ENCODE results near the gene NDUFB1. TPM values are rescaled to one million over a fixed set of nuclear protein-coding genes. Genes with fewer than 3 reads are reported as not detected.

NDUFB1 gene
- total RNA-seq, 2 donors from 2014 or later, result 36.6 to 186 TPM

DNA sequence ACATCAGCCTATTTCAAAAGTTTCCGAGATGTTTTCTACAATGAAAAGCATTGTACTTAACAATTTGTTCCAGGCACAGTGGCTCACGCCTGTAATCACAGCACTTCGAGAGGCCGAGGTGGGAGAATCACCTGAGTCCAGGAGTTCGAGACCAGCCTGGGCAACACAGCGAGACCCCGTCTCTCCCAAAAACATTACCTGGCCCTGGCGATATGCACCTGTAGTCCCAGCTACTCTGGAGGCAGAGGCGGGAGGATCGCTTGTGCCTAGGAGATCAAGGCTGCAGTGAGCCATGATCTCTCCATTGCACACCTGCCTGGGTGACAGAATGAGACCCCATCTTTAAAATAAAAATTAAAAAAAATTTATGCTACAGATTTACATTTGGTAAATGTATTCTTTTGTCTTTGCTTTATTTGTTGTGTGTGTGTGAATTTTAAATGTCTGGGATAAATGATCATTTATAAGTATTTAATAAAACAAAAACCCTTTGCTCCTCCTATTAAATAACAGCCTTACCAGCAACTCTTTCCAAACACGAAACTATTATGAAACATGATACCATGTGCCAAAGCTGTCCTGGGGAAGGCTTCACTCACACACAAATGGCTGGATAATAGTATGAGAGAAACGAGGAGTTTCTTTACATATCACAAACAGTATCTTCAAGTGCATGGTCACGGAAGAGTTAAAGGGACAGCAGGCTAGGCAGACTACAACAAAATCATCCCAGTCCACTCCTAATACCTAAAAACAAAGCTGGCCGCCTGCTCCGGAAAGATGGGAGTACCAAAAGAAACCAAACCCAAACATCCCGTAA, 16.2 kb downstream of the NDUFB1 start:
- Histone ChIP-seq H3K4me1 (peaks cover 24% of the 10 kb centered on the region), H3K36me3 (replicated peaks in 1 of 2; ENCODE audit: insufficient read depth in 1 of 2, low read depth in 2 of 2) (no peaks in the 10 kb centered on the region), H3K9me3 (no peaks in the 10 kb centered on the region), H3K27ac (peak overlapping the region; percentile 68 to 91 (median 82)), H3K27me3 (no peaks in the 10 kb centered on the region), H3K4me3 (peak overlapping the region; percentile 85 to 92)
- DNase-seq, result no peak
- WGBS, 2 donors, result 47 to 54% methylated on average over 15 to 16 of the region's 16 CpGs
- TF ChIP-seq, protein P1, sequence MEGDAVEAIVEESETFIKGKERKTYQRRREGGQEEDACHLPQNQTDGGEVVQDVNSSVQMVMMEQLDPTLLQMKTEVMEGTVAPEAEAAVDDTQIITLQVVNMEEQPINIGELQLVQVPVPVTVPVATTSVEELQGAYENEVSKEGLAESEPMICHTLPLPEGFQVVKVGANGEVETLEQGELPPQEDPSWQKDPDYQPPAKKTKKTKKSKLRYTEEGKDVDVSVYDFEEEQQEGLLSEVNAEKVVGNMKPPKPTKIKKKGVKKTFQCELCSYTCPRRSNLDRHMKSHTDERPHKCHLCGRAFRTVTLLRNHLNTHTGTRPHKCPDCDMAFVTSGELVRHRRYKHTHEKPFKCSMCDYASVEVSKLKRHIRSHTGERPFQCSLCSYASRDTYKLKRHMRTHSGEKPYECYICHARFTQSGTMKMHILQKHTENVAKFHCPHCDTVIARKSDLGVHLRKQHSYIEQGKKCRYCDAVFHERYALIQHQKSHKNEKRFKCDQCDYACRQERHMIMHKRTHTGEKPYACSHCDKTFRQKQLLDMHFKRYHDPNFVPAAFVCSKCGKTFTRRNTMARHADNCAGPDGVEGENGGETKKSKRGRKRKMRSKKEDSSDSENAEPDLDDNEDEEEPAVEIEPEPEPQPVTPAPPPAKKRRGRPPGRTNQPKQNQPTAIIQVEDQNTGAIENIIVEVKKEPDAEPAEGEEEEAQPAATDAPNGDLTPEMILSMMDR (IDR thresholded peaks at IDR 0.05), result no peak
- TF ChIP-seq POLR2A (IDR thresholded peaks at IDR 0.05), result no peak
- intact Hi-C loops (cut with DNase I), result no loop called here
- ATAC-seq, result no peak

- H3K4me1 ChIP-seq, result peaks cover 24% of the 10 kb centered on the region
- WGBS, 2 donors, result 83 to 88% methylated on average over 7 of the region's 7 CpGs
- H3K4me3 ChIP-seq, result no peak overlapping the region
- intact Hi-C loops (cut with DNase I), result no loop called here
- TF ChIP-seq, protein P1 (IDR thresholded peaks at IDR 0.05), result no peak
- no peak for TF ChIP-seq POLR2A (IDR thresholded peaks at IDR 0.05)
- ATAC-seq (no peak), DNase-seq (no peak)
- H3K36me3 ChIP-seq (replicated peaks in 1 of 2; ENCODE audit: insufficient read depth in 1 of 2, low read depth in 2 of 2), result no peaks in the 10 kb centered on the region
- H3K27me3 ChIP-seq, result no peaks in the 10 kb centered on the region
- H3K9me3 ChIP-seq, result no peaks in the 10 kb centered on the region
- no peak overlapping the region for H3K27ac ChIP-seq
These were observed 18.0 kb downstream of the NDUFB1 start for GRCh38 chr14:92103363-92103989.

GRCh38 chr14:92099802-92100201, 21.7 kb downstream of the NDUFB1 start:
- Histone ChIP-seq H3K27me3 (no peaks in the 10 kb centered on the region), H3K4me3 (no peak overlapping the region), H3K27ac (no peak overlapping the region), H3K4me1 (peaks cover 8% of the 10 kb centered on the region), H3K9me3 (no peaks in the 10 kb centered on the region), H3K36me3 (replicated peaks in 1 of 2; ENCODE audit: insufficient read depth in 1 of 2, low read depth in 2 of 2) (peaks cover 0 to 3% of the 10 kb centered on the region in 2 donors)
- no peak for DNase-seq
- no peak for ATAC-seq
- TF ChIP-seq, protein P1 (IDR thresholded peaks at IDR 0.05), result no peak
- no peak for TF ChIP-seq POLR2A (IDR thresholded peaks at IDR 0.05)
- intact Hi-C loops (cut with DNase I), result no loop called here

DNA sequence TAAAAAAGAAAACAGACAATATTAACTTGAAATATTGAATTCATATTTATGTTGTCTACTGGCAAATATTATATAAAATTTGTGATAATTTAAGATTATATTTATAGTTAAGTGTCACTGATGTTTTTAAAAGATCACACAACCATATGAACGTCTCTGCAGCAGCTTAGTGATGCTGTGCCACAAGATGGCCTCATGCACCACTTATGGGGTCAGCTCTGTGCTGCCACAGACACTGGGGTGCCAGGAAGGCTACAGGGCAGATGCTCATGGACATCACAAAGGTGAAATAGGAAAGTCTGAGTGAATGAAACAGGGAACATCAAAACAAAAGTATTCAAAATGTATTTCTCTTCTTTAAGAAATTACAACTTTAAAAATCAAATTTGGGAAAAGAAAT, 28.2 kb downstream of the NDUFB1 start:
- DNase-seq, result no peak
- 59 to 68% methylated on average over 1 of the region's 1 CpG for WGBS, 2 donors
- Histone ChIP-seq H3K27me3 (no peaks in the 10 kb centered on the region), H3K27ac (no peak overlapping the region), H3K36me3 (replicated peaks in 1 of 2; ENCODE audit: insufficient read depth in 1 of 2, low read depth in 2 of 2) (peaks cover 0 to 3% of the 10 kb centered on the region in 2 donors), H3K4me3 (no peak overlapping the region), H3K4me1 (no peaks in the 10 kb centered on the region), H3K9me3 (no peaks in the 10 kb centered on the region)
- intact Hi-C loops (cut with DNase I), result no loop called here
- TF ChIP-seq, protein P1 (IDR thresholded peaks at IDR 0.05), result no peak
- no peak for TF ChIP-seq POLR2A (IDR thresholded peaks at IDR 0.05)
- no peak for ATAC-seq
